Measurements from ENCODE around the gene CKB.

The CKB gene

GRCh38 chr14:103522649-103523574, at the start of gene CKB:
TSS of gene CKB (minus strand) at chr14:103522830. CDS start at chr14:103522493, 337 bp downstream.
- peak; percentile 43 for ATAC-seq
- TF ChIP-seq ZNF565 (CRISPR knock-in tag; conservative IDR thresholded peaks at IDR 0.05; ENCODE audit: low read depth) (no peak), TCF4 (CRISPR knock-in tag; IDR thresholded peaks at IDR 0.05; ENCODE audit: borderline replicate concordance) (no peak)

- TF ChIP-seq TSHZ2 (CRISPR knock-in tag; IDR thresholded peaks at IDR 0.05) (no peak), ISL1 (CRISPR knock-in tag; IDR thresholded peaks at IDR 0.05) (no peak), ZNF70 (CRISPR knock-in tag; IDR thresholded peaks at IDR 0.05) (no peak), CREB5 (CRISPR knock-in tag; IDR thresholded peaks at IDR 0.05; ENCODE audit: low read depth) (no peak), SNAI2 (CRISPR knock-in tag; IDR thresholded peaks at IDR 0.05) (no peak), PPARA (CRISPR knock-in tag; IDR thresholded peaks at IDR 0.05; ENCODE audit: borderline replicate concordance) (no peak), ZNF8 (CRISPR knock-in tag; IDR thresholded peaks at IDR 0.05) (no peak), ZNF565 (CRISPR knock-in tag; conservative IDR thresholded peaks at IDR 0.05; ENCODE audit: low read depth) (no peak), ARNTL (CRISPR knock-in tag; IDR thresholded peaks at IDR 0.05; ENCODE audit: borderline replicate concordance, low read depth) (no peak), OSR1 (CRISPR knock-in tag; IDR thresholded peaks at IDR 0.05) (no peak), ZFP30 (CRISPR knock-in tag; IDR thresholded peaks at IDR 0.05) (no peak), PATZ1 (CRISPR knock-in tag; IDR thresholded peaks at IDR 0.05; ENCODE audit: borderline replicate concordance) (no peak)
- no peak for ATAC-seq
These were observed 46.8 kb upstream of the CKB start for GRCh38 chr14:103569408-103569807.

- TF ChIP-seq BACH2 (CRISPR knock-in tag; IDR thresholded peaks at IDR 0.05; ENCODE audit: borderline replicate concordance): no peak
- TF ChIP-seq SNAI2 (CRISPR knock-in tag; IDR thresholded peaks at IDR 0.05): no peak
- TF ChIP-seq ZNF8 (CRISPR knock-in tag; IDR thresholded peaks at IDR 0.05): no peak
- no peak for TF ChIP-seq CREB5 (CRISPR knock-in tag; IDR thresholded peaks at IDR 0.05; ENCODE audit: low read depth)
- TF ChIP-seq TCF4 (CRISPR knock-in tag; IDR thresholded peaks at IDR 0.05; ENCODE audit: borderline replicate concordance): no peak
- TF ChIP-seq TOX (CRISPR knock-in tag; IDR thresholded peaks at IDR 0.05; ENCODE audit: borderline replicate concordance): no peak
- TF ChIP-seq POU6F1 (CRISPR knock-in tag; IDR thresholded peaks at IDR 0.05; ENCODE audit: borderline replicate concordance, low read depth): no peak
- TF ChIP-seq PATZ1 (CRISPR knock-in tag; IDR thresholded peaks at IDR 0.05; ENCODE audit: borderline replicate concordance): no peak
- TF ChIP-seq CSRNP3 (CRISPR knock-in tag; IDR thresholded peaks at IDR 0.05): no peak
- ATAC-seq: no peak
These were observed 46.3 kb upstream of the CKB start for GRCh38 chr14:103568952-103569351.

All from SK-N-SH treated with all-trans-retinoic acid at 6 μM for 48 hours (cell line).